ENCODE data around the gene SLC6A3. TPM values are rescaled to one million over a fixed set of nuclear protein-coding genes. Genes with fewer than 3 reads are reported as not detected.

SLC6A3 gene
- total RNA-seq, 1 donor from 2014 or later = 0.57 TPM

DNA sequence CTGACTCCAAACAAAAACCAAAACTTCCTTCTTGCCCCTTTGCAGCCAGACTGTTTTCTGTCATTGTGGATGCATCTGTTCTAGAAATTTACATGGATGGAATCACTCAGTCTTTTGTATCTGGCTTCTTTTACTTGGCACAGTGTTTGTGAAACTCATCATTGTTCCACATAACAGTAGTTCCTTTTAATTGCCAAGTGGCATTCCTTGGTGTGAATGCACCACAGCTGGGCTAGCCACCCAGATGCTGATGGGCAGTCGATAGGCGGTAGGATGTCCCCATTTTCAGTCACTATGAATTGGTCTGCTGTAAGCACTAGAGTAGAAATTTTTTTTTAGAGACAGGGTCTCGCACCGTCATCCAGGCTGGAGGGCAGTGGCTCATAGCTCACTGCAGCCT lies 94.1 kb downstream of the SLC6A3 start:
- DNase-seq (ENCODE audit: low spot score) = no peak

DNA sequence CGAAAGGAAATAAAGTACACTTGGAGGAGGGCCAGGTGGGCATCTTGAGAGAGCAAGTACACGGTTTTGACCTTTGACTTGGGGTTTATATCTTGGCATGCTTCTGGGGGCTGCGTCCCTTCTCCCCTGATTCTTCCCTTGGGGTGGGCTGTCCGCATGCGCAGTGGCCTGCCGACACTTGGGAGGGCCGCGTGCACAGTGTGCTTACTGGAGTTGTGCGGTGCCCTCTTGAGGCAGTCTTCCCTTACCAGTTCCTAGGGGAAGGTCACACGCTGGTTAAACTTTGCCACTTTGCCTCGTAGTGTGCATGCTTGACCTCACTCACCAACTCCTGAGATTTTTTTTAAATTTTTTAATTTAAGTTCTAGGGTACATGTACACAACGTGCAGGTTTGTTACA lies 96.0 kb downstream of the SLC6A3 start:
- DNase-seq (ENCODE audit: low spot score) = no peak

DNA sequence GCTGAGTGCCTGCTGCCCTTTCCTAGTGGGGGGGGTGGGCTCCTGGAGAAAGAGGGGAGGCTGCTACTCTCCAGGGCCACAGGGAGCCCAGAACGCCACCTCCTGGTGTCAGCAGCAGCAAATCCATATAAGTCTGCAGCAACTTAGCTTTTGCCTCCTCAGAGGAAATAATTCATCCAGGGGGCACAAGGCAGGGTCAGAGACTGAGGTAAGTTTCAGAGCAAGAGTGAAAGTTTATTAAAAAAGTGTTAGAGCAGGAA lies 96.3 kb downstream of the SLC6A3 start:
- no peak for DNase-seq (ENCODE audit: low spot score)

DNA sequence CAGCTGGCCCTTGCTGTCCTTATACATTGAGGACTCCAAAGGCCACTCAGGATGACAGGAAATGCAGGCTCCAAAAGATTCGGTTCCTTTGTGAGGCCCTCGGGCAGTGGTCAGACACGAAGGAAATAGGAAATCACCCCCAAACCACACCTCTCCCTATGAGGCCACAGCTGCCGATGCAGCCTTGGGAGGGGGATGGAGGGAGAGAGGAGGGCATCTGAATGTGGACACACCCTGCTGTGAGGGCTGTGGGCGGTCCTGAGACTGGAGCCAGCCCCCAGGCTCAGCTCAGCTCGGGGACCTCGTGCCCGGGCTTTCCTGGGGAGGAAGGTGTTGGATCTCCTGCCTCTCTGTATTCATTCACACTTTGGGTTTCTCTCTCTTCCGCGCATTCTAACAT lies 97.7 kb downstream of the SLC6A3 start:
- DNase-seq (ENCODE audit: low spot score) = no peak

DNA sequence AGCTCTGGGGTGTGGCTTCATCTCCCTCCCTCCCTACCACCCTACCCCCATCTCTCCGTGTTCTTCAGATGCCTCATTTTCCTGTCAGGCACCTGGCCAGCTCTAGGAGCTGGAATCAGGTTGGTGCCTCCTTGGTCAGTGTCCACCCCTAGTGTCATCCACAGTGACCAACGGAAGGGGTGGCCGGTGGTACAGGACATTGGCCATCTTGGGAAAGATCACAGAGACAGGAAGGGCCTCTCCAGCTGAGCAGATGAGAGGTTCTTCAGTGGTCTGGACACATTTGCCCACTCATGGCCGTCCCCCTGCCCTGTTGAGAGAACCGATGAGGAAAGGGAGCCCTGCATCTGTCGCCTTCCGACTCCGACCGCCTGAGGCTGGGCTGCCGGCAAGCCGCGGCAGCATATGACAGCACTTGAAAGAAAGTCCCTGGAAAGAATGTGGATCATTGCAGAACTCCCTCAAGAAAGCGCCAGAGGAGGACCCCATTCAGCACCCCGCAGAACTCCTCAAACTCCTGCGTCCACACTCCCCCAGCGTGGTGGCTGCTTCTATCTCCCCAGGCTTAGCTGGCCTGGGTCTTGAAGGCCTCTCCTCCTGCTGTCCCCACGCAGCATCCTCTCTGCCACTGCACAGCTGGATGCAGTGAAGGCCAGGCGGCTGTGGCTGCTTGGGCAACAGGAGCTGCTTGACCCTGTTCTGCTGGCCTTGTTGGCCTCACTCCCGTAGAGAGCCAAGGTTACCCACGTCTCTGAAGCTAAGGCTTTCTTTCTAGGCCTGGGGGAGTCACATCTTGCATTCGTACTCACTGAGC lies 98.4 kb downstream of the SLC6A3 start:
- DNase-seq (ENCODE audit: low spot score) = no peak

DNA sequence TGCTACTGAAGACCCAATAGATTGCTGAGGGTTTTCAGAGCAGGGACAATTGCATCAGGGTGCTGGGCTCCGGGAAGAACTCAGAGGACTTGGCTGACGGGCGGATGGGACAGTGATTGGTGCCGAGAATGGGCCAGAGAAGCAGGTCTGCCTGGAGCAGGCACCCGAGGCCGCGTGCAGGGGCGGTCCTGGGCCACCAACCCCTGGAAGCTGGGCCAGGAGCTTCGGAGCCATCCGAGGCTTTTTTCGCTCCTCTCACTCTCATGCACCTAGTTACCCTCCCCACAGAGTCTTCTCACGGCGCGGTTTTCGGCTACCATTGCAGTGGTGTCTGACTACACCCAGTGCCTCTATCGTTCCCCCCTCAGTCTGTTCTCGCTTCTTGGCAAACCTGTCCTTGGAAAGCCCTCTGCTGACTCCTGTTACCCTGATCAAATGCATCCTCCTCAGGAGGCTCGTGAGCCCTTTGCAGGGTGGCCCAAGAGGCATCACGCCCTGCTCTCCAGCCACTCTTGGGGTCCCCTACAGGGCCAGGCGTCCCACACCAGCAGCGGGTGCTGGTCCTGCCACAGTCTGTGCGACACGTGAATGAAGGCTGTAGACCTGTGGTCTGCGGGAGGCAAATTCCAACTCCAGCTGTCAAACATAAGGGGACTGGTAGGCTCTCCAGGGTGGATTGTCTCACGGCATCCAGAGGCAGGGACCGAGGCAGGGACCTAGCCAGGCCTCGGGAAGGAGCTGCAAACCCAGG lies 99.2 kb downstream of the SLC6A3 start:
- DNase-seq (ENCODE audit: low spot score) = no peak

DNA sequence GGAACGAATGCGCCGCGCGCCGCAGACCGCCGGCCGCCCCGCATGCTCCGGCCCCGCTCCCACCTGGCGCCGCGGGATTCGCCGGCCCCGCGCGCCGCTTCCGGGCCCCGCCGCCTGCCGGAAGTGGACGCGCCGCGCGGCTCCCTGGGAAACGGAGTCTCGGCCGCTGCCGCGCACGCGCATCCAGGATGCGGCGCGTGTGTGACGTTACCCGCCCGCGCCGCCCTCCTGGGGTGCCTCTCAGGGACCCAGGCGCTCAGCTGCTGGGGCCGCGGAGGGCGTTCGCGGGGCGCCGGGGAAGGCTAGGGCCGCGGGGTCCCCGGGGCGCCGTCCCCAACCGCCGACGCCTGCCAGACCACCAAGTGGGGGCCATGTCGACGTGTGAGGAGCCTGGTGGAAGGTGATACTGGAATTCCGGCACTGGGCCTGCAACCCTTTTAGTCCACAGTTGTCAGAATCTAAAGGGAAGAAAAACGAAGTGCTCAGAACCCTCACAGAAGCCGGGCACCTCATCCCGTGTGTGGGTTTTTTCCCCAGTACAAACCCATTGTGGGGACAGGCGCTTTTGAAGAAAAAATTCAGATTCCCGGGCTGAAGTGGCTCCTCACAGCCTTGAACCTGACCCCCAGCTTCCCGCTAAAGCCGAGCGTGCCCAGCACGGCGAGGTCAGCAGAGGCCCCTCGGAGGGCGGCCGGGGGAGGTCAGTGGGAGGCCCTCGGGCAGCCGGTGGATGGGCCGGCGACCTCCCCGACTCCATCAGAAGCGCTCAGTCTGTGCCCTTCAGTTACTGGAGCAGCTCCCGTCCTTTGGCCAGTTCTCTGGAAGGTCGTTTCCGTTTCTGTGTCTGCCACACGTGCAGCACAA lies 100.0 kb downstream of the SLC6A3 start, which contains the start of gene CLPTM1L:
Gene CLPTM1L (minus strand): TSS at position 125 of the 864 bp plus-strand sequence. CDS start 258 bp downstream, outside the sequence.
- DNase-seq (ENCODE audit: low spot score) = peak; percentile 84

DNA sequence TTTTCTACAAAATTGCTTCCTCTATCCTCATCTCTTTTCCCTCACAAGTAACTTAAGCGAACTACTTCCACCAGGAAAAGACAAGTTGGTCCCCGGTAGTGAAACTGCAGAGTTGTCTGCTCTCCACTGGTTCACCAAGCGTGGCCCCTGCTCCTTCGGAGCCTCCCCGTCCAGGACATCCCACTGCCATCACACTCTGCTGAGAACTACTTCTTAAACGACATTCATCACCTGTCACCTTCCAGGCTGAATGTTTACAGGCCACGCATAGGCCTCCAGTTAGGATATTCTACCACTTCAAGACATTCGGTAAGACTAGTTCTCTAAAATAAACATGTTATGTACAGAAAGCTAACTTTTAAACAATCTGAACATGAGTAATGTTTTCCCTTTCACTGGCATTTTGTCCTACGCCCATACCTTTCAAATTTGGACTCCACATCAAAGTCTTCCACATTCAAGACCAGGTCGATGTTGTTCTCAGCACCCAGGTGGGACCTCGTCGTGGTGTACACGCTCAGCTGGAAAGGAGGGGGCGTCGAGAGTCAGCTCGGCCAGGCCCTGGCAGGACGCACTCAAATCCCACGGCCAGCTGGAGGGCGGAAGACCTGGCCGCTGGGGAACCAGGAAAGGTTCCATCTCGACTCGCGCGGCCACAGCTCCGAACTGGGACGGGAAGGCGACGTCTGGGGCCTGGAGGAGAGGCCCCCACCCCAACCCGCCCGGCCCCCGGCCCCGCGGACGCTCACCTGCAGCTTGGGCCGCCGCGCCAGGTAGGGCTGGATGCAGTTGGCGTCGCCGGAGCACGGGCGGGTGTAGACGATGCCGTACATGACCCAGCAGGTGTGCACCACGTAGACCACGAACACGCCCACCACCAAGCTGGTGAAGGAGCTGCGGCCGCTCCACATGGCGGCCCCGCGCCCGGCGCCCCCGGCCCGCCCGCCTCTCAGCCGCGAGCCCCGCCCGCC lies 101.0 kb downstream of the SLC6A3 start:
- no peak for DNase-seq (ENCODE audit: low spot score)

DNA sequence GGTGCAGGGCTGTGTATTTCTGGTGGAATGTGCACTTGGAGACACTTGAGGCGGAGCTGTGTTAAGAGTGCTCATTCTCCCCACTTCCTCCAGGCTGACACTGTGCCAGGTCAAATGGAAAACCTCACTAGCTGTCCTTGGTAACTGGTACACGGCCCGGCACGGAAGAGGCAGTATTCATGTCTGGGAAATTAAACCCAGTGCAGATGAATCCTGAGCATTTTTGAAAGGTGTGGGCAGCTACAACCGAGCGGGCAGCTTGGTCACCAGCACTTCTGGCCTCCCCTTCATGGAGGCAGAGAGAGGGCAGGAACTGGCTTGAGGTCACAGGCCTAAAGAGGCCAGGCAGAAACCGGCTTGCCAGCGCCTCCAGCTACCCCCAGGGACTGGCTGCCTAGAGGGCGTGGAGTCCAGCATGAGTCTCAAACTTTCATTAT lies 101.9 kb downstream of the SLC6A3 start:
- no peak for DNase-seq (ENCODE audit: low spot score)

Other genes with a start within 250 kb of the SLC6A3 start
- gene SLC6A19, start 243.8 kb downstream of the SLC6A3 start, total RNA-seq = not detected
- gene SLC6A18, start 220.1 kb downstream of the SLC6A3 start, total RNA-seq = not detected
- gene TERT, start 150.4 kb downstream of the SLC6A3 start, total RNA-seq = not detected
- gene CLPTM1L, start 100.3 kb downstream of the SLC6A3 start, total RNA-seq = 73.4 TPM
- gene LPCAT1, start 78.5 kb upstream of the SLC6A3 start, total RNA-seq = 48.0 TPM